H1 (cell line): ENCODE measurements around the gene C1orf116. TPM values are rescaled to one million over a fixed set of nuclear protein-coding genes. Genes with fewer than 3 reads are reported as not detected.

Source experiments
- CTCF ChIA-PET: fragments of 300-600 bp; sonication (Branson Sonifier 250); formaldehyde crosslinking; loops from one replicate; lab custom pipeline; 2021; ENCODE audit not compliant: partially characterized antibody; lab: Charles Lee
- POLR2A ChIA-PET: fragments of 300-600 bp; sonication (Branson Sonifier 250); formaldehyde crosslinking; loops from one replicate; lab custom pipeline; 2021; ENCODE audit warnings: inconsistent platforms; ENCODE audit not compliant: partially characterized antibody; lab: Charles Lee
- DNase-seq, 2 experiments: peaks; one replicate each; pipeline versions ENCODE4 v3.0.0 to v3.0.0-alpha.2; 2010 to 2022; ENCODE audit warnings: low spot score in 2 of 2, low read depth in 1 of 2, mixed read lengths in 1 of 2
- FAIRE-seq: peaks from 2 replicates; lab custom pipeline; 2011; peaks lifted over from hg19 to GRCh38; lab: Jason Lieb, UNC
- H2AFZ ChIP-seq: 2 replicates; pipeline ENCODE4 v1.8.1; 2012; ENCODE audit warnings: low read length, inconsistent platforms
- H2AK5ac ChIP-seq: 2 replicates; pipeline ENCODE4 v1.6.1; 2013; ENCODE audit warnings: low read depth, low read length
- H2BK120ac ChIP-seq: replicated peaks from 2 replicates; pipeline ENCODE3; 2013; ENCODE audit warnings: low read depth, low read length, inconsistent platforms
- H2BK12ac ChIP-seq: 2 replicates; pipeline ENCODE4 v1.6.1; 2013; ENCODE audit warnings: low read depth, low read length
- H2BK15ac ChIP-seq: 2 replicates; pipeline ENCODE4 v1.6.1; 2013; ENCODE audit warnings: low read length
- H2BK20ac ChIP-seq: 2 replicates; pipeline ENCODE4 v1.6.1; 2013; ENCODE audit warnings: low read length
- H2BK5ac ChIP-seq: 2 replicates; pipeline ENCODE4 v1.6.1; 2013; ENCODE audit warnings: low read depth, low read length
- H3K14ac ChIP-seq: 2 replicates; pipeline ENCODE4 v1.6.1; 2013; ENCODE audit warnings: inconsistent platforms; ENCODE audit not compliant: insufficient read length
- H3K18ac ChIP-seq: 2 replicates; pipeline ENCODE4 v1.6.1; 2013; ENCODE audit warnings: low read length; ENCODE audit errors: extremely low read depth
- H3K23ac ChIP-seq: 2 replicates; pipeline ENCODE4 v1.6.1; 2013; ENCODE audit warnings: inconsistent platforms; ENCODE audit not compliant: insufficient read length
- H3K23me2 ChIP-seq: 2 replicates; pipeline ENCODE4 v1.6.1; 2013; ENCODE audit warnings: low read depth, low read length
- H3K27ac ChIP-seq: 2 replicates; pipeline ENCODE4 v1.6.1; 2011; ENCODE audit warnings: low read depth, low read length, inconsistent platforms
- H3K27me3 ChIP-seq, 4 experiments: replicated peaks in 1 of 4; 1 replicate in 1 of 4; 2 replicates in 3 of 4; pipeline versions ENCODE4 v1.6.1 to v1.8.1; 2011 to 2013; ENCODE audit warnings: low read length in 3 of 4, mild to moderate bottlenecking in 3 of 4, inconsistent platforms in 2 of 4, mixed read lengths in 2 of 4, moderate library complexity in 1 of 4; ENCODE audit not compliant: control insufficient read depth in 3 of 4, insufficient read depth in 3 of 4; ENCODE audit errors: extremely low read depth in 1 of 4
- H3K36me3 ChIP-seq, 4 experiments: 2 replicates each; pipeline versions ENCODE4 v1.6.1 to v1.8.1; 2011 to 2013; ENCODE audit warnings: mild to moderate bottlenecking in 4 of 4, low read length in 3 of 4, moderate library complexity in 2 of 4, control low read depth in 1 of 4, inconsistent platforms in 1 of 4; ENCODE audit not compliant: insufficient read depth in 4 of 4, control insufficient read depth in 2 of 4
- H3K4ac ChIP-seq: replicated peaks from 2 replicates; pipeline ENCODE3; 2013; ENCODE audit warnings: low read length, low read depth, mixed read lengths, inconsistent platforms; ENCODE audit not compliant: insufficient read length
- H3K4me1 ChIP-seq, 4 experiments: replicated peaks in 1 of 4; 1 replicate in 1 of 4; 2 replicates in 3 of 4; pipeline versions ENCODE4 v1.6.1 to v1.8.1; 2011 to 2013; ENCODE audit warnings: low read length in 3 of 4, inconsistent platforms in 2 of 4, mixed read lengths in 1 of 4; ENCODE audit not compliant: insufficient read depth in 4 of 4, control insufficient read depth in 3 of 4
- H3K4me2 ChIP-seq, 2 experiments: 2 replicates each; pipeline versions ENCODE4 v1.6.1 to v1.8.1; 2011 to 2013; ENCODE audit warnings: low read depth in 2 of 2, low read length in 2 of 2, control low read depth in 1 of 2, inconsistent platforms in 1 of 2, mild to moderate bottlenecking in 1 of 2; ENCODE audit not compliant: insufficient read depth in 1 of 2
- H3K4me3 ChIP-seq, 4 experiments: fragments of 200-600, 300-600 bp in 1 of 4; sonication (generic), shearing (Covaris generic), sonication (Bioruptor Twin) in 1 of 4; 2 replicates each; pipeline versions ENCODE4 v1.5.1 to v1.8.1; 2011 to 2016; ENCODE audit warnings: low read length in 4 of 4, low read depth in 3 of 4, control low read depth in 2 of 4, inconsistent platforms in 2 of 4, mild to moderate bottlenecking in 2 of 4, mixed read lengths in 1 of 4, moderate library complexity in 1 of 4; ENCODE audit not compliant: insufficient read depth in 2 of 4; ENCODE audit errors: extremely low read depth in 1 of 4
- H3K56ac ChIP-seq: replicated peaks from 2 replicates; pipeline ENCODE3; 2013; ENCODE audit warnings: low read depth, mild to moderate bottlenecking, mixed read lengths, low read length, inconsistent platforms; ENCODE audit not compliant: insufficient read length
- H3K79me1 ChIP-seq: 2 replicates; pipeline ENCODE4 v1.6.1; 2013; ENCODE audit warnings: low read depth, low read length, control low read depth
- H3K79me2 ChIP-seq, 2 experiments: 2 replicates each; pipeline versions ENCODE4 v1.6.1 to v1.8.1; 2012 to 2013; ENCODE audit warnings: low read length in 2 of 2, mild to moderate bottlenecking in 2 of 2, inconsistent platforms in 1 of 2; ENCODE audit not compliant: insufficient read depth in 2 of 2, control insufficient read depth in 1 of 2
- H3K9ac ChIP-seq, 4 experiments: replicated peaks in 1 of 4; 1 replicate in 1 of 4; 2 replicates in 3 of 4; pipeline versions ENCODE4 v1.6.1 to v1.8.1; 2011 to 2013; ENCODE audit warnings: low read depth in 3 of 4, low read length in 3 of 4, control low read depth in 2 of 4, mild to moderate bottlenecking in 2 of 4, moderate library complexity in 2 of 4, inconsistent platforms in 1 of 4; ENCODE audit errors: extremely low read depth in 1 of 4
- H3K9me3 ChIP-seq, 2 experiments: 2 replicates each; pipeline versions ENCODE4 v1.6.1 to v1.8.1; 2012 to 2013; ENCODE audit warnings: mild to moderate bottlenecking in 2 of 2, moderate library complexity in 2 of 2, control low read depth in 1 of 2, inconsistent platforms in 1 of 2, low read depth in 1 of 2, low read length in 1 of 2, mixed read lengths in 1 of 2; ENCODE audit not compliant: insufficient read depth in 2 of 2
- H4K20me1 ChIP-seq, 2 experiments: replicated peaks in 1 of 2; 2 replicates each; pipeline versions ENCODE3 to v1.8.1; 2011 to 2013; ENCODE audit warnings: inconsistent platforms in 2 of 2, low read length in 2 of 2, mild to moderate bottlenecking in 1 of 2; ENCODE audit not compliant: insufficient read depth in 2 of 2, control insufficient read depth in 1 of 2
- H4K5ac ChIP-seq: 2 replicates; pipeline ENCODE4 v1.6.1; 2013; ENCODE audit warnings: low read length, low read depth, mixed read lengths, inconsistent platforms; ENCODE audit not compliant: insufficient read length
- H4K8ac ChIP-seq: 2 replicates; pipeline ENCODE4 v1.8.0; 2013; ENCODE audit warnings: mild to moderate bottlenecking, moderate library complexity, low read length, inconsistent platforms; ENCODE audit not compliant: insufficient read depth; ENCODE audit errors: extremely low read depth
- H4K91ac ChIP-seq: replicated peaks from 2 replicates; pipeline ENCODE3; 2013; ENCODE audit warnings: low read length, mixed read lengths, inconsistent platforms; ENCODE audit not compliant: insufficient read length
- ASH2L ChIP-seq: fragments of 200-600, 300-600 bp; sonication (generic); IDR thresholded peaks from one replicate; pipeline ENCODE4 v1.7.1; 2017; ENCODE audit warnings: low read length
- BCL11A ChIP-seq, 2 experiments: IDR thresholded peaks; one replicate each; pipeline ENCODE4 v1.6.1; 2011; ENCODE audit warnings: low read depth in 2 of 2, low read length in 2 of 2, mild to moderate bottlenecking in 2 of 2
- CBX5 ChIP-seq: fragments of 300-800, 300-1000 bp; sonication (generic); IDR thresholded peaks from 2 replicates; pipeline ENCODE4 v1.7.1; 2016; ENCODE audit warnings: antibody characterized with exemption, low read length, low read depth
- EGR1 ChIP-seq: IDR thresholded peaks from 2 replicates; pipeline ENCODE4 v1.6.1; 2011; ENCODE audit warnings: low read depth, low read length, borderline replicate concordance
- HDAC2 ChIP-seq, 2 experiments: fragments of 300-600 bp in 1 of 2; sonication (generic) in 1 of 2; IDR thresholded peaks; 2 replicates each; pipeline ENCODE4 v1.6.1; 2011 to 2012; ENCODE audit warnings: low read depth in 2 of 2, low read length in 2 of 2, mild to moderate bottlenecking in 2 of 2, moderate library complexity in 2 of 2, borderline replicate concordance in 1 of 2, inconsistent platforms in 1 of 2
- MAFK ChIP-seq: IDR thresholded peaks from 2 replicates; pipeline ENCODE4 v1.6.1; 2012; ENCODE audit warnings: low read depth, mild to moderate bottlenecking, improper control_type of control experiment, low read length
- SP1 ChIP-seq: IDR thresholded peaks from 2 replicates; pipeline ENCODE4 v1.6.1; 2011; ENCODE audit warnings: low read depth, low read length
- SP4 ChIP-seq: IDR thresholded peaks from 2 replicates; pipeline ENCODE4 v1.6.1; 2012; ENCODE audit warnings: low read length, inconsistent platforms
- ZNF274 ChIP-seq: IDR thresholded peaks from 2 replicates; pipeline ENCODE4 v1.7.0; 2012; ENCODE audit warnings: low read length, borderline replicate concordance; ENCODE audit errors: extremely low read depth
- WGBS, 2 experiments: shearing (Covaris generic) in 1 of 2; methylation state at CpG; one replicate each; pipeline versions ENCODE4 v1.1.6 to v1.1.7; 2013 to 2015; ENCODE audit warnings: low lambda C conversion rate in 2 of 2, mixed read lengths in 2 of 2, inconsistent platforms in 1 of 2, low coverage in 1 of 2, missing lambda C conversion rate in 1 of 2; ENCODE audit not compliant: insufficient replicate concordance in 2 of 2, insufficient coverage in 1 of 2, insufficient read length in 1 of 2; ENCODE audit errors: extremely low coverage in 1 of 2, missing lambda C conversion rate in 1 of 2; 5-methylcytosine and 5-hydroxymethylcytosine counted together
- polyA plus RNA-seq, 7 experiments: library from polyadenylated mRNA; depleted of rRNA in 3 of 7; stranded (reverse) in 5 of 7; unstranded in 2 of 7; fragments of >200 nt in 5 of 7; fragments of 200-250 nt in 2 of 7; gene quantifications; 1 replicate in 5 of 7; 2 replicates in 1 of 7; 4 replicates in 1 of 7; pipeline versions ENCODE4 v1.2.1 to v1.2.3, GENCODE V29; 2011 to 2013; ENCODE audit warnings: missing spikeins in 2 of 7, mixed read lengths in 2 of 7
- total RNA-seq: library from RNA; stranded (reverse); fragmentation: NEBNext Ultra II Directional; extraction: Animal tissue kit (Norgen Biotek cat#: 25700); gene quantifications from 2 replicates; pipeline ENCODE4 v1.2.1, GENCODE V29; 2021
- TF ChIP-seq, protein P1 (sequence below), 3 experiments: IDR thresholded peaks; 1 replicate in 2 of 3; 2 replicates in 1 of 3; pipeline versions ENCODE4 v1.5.1 to v1.6.1; 2011; ENCODE audit warnings: low read length in 3 of 3, mild to moderate bottlenecking in 3 of 3, inconsistent platforms in 2 of 3, low read depth in 1 of 3, moderate library complexity in 1 of 3; ENCODE audit not compliant: insufficient read depth in 1 of 3; ENCODE audit errors: control extremely low read depth in 1 of 3

The C1orf116 gene
- total and polyA plus RNA-seq, 2 of the 8 experiments (the other 6 are each of a cell fraction or from before 2014, with no cell fraction given), result 2.2 to 3.9 TPM

DNA sequence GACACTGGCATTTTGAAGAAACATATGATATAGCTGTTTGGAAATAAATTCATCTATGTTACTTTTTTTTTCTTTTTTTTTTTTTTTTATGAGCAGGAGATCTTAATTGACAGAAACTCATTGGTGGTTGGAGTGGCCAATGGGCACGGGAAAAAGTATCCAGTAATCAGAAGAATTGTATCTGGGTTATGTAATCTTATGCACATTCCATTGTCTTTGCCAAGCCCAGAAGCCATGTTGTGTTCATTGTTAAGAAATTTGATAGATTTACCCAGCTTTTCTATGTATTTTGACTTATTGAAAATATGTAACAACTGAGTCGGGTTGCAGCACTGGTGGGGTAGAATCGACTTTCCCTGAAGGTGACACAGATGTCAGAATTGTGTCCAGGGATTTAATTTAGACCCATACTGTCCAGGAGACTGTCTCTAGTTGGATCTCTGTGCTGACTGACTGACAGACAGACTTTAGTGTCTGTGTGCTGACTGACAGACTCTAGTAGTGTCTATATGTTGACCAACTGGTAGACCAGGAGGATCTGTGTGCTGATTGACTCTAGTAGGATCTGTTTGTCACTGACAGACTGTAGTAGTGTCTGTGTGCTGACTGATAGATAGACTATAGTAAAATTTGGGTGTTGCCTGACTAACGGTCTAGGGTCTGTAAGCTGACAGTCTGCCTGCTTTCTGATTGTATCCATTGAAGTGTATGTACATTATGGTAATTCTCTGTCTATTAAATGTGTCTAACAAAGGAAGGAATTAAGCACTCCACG, 43.8 kb upstream of the C1orf116 start:
- Histone ChIP-seq H3K4me3 (no peak overlapping the region), H4K91ac (no peak overlapping the region), H2BK20ac (no peak overlapping the region), H3K4me1 (no peaks in the 10 kb centered on the region), H4K5ac (no peak overlapping the region), H3K36me3 (peaks cover 0 to 7% (median 4%) of the 10 kb centered on the region in 4 experiments; a peak in 5 of 8 replicates), H3K18ac (no peak overlapping the region), H3K79me2 (no peaks in the 10 kb centered on the region), H2BK15ac (no peak overlapping the region), H2AK5ac (no peak overlapping the region), H3K23ac (no peak overlapping the region), H2BK12ac (no peak overlapping the region), H3K14ac (no peak overlapping the region), H3K27me3 (no peaks in the 10 kb centered on the region), H2BK5ac (no peak overlapping the region), H3K4me2 (no peak overlapping the region), H3K56ac (no peak overlapping the region), H3K79me1 (0 out of 2 replicates have a peak, but pooled peaks cover 2% of the 10 kb centered on the region), H3K9me3 (no peaks in the 10 kb centered on the region), H2BK120ac (no peak overlapping the region), H3K23me2 (no peaks in the 10 kb centered on the region), H3K27ac (no peak overlapping the region), H3K4ac (no peak overlapping the region), H2AFZ (no peak overlapping the region), H3K9ac (no peak overlapping the region), H4K8ac (no peak overlapping the region), H4K20me1 (no peaks in the 10 kb centered on the region)
- DNase-seq (no peak), FAIRE-seq (no peak)
- 72% methylated on average over 5 of the region's 5 CpGs; no CpG with 5 or more reads in 1 of the 2 experiments for WGBS, 2 experiments
- ChIA-PET POLR2A (no interaction called here), CTCF (interaction anchor here (0.6 to 1.7 kb wide), 11 partner anchors 8 to 416 kb away, joined by 3 to 11 read pairs (median 3); partner anchors contain the start of gene PFKFB2)
- TF ChIP-seq, protein P1, sequence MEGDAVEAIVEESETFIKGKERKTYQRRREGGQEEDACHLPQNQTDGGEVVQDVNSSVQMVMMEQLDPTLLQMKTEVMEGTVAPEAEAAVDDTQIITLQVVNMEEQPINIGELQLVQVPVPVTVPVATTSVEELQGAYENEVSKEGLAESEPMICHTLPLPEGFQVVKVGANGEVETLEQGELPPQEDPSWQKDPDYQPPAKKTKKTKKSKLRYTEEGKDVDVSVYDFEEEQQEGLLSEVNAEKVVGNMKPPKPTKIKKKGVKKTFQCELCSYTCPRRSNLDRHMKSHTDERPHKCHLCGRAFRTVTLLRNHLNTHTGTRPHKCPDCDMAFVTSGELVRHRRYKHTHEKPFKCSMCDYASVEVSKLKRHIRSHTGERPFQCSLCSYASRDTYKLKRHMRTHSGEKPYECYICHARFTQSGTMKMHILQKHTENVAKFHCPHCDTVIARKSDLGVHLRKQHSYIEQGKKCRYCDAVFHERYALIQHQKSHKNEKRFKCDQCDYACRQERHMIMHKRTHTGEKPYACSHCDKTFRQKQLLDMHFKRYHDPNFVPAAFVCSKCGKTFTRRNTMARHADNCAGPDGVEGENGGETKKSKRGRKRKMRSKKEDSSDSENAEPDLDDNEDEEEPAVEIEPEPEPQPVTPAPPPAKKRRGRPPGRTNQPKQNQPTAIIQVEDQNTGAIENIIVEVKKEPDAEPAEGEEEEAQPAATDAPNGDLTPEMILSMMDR (IDR thresholded peaks at IDR 0.05; ENCODE audit: control extremely low read depth in 1 of 3, insufficient read depth in 1 of 3, low read depth in 1 of 3, low read length in 3 of 3), result no peak
- TF ChIP-seq BCL11A (IDR thresholded peaks at IDR 0.05; ENCODE audit: low read depth in 2 of 2, low read length in 2 of 2) (no peak), HDAC2 (IDR thresholded peaks at IDR 0.05; ENCODE audit: borderline replicate concordance in 1 of 2, low read depth in 2 of 2, low read length in 2 of 2) (no peak), MAFK (no peak), EGR1 (no peak), SP1 (no peak), CBX5 (no peak), ASH2L (no peak), ZNF274 (no peak), SP4 (no peak)
